K562 (cell line): ENCODE data around the gene PACS1.

Experiments used
- BRCA1 ChIP-seq, 2 experiments: fragments of 450-650 bp in 1 of 2; sonication (generic) in 1 of 2; formaldehyde crosslinking in 1 of 2; IDR thresholded peaks; 2 replicates each; pipeline versions ENCODE4 v1.5.0 to v1.6.1; 2017 to 2020; ENCODE audit warnings: mild to moderate bottlenecking in 1 of 2, missing genetic modification reagents in 1 of 2
- CBFA2T3 ChIP-seq: fragments of 450-650 bp; IDR thresholded peaks from 2 replicates; pipeline ENCODE4 v1.6.1; 2017
- CCNT2 ChIP-seq: IDR thresholded peaks from 2 replicates; pipeline ENCODE4 v1.6.1; 2011; ENCODE audit warnings: borderline replicate concordance, low read depth, mild to moderate bottlenecking, moderate library complexity, mixed read lengths, low read length; ENCODE audit not compliant: insufficient read length; ENCODE audit errors: extremely low read depth
- CTCF ChIP-seq, 3 experiments: IDR thresholded peaks in 2 of 3; conservative IDR thresholded peaks in 1 of 3; 2 replicates each; pipeline ENCODE4 v1.5.1; 2011 to 2012; ENCODE audit warnings: low read length in 3 of 3, mild to moderate bottlenecking in 3 of 3, control low read depth in 2 of 3, improper control_type of control experiment in 1 of 3, inconsistent platforms in 1 of 3, low read depth in 1 of 3, mixed read lengths in 1 of 3, moderate library complexity in 1 of 3; ENCODE audit not compliant: insufficient read depth in 2 of 3
- ID3 ChIP-seq, 2 experiments: fragments of 250-450 bp in 1 of 2; fragments of 450-650 bp in 1 of 2; sonication (Bioruptor Pico) in 1 of 2; IDR thresholded peaks; 2 replicates each; pipeline versions ENCODE4 v1.6.1 to v1.8.0; 2016 to 2021; ENCODE audit warnings: mild to moderate bottlenecking in 2 of 2, moderate library complexity in 2 of 2, missing compliant biosample characterization in 1 of 2, missing genetic modification characterization in 1 of 2
- MAFK ChIP-seq: IDR thresholded peaks from 2 replicates; pipeline ENCODE4 v1.6.1; 2011; ENCODE audit warnings: low read length, improper control_type of control experiment
- MAX ChIP-seq: sonication (generic); formaldehyde crosslinking; IDR thresholded peaks from 2 replicates; pipeline ENCODE4 v1.9.0; 2022; ENCODE audit warnings: mild to moderate bottlenecking, missing genetic modification reagents
- MITF ChIP-seq: IDR thresholded peaks from 2 replicates; pipeline ENCODE4 v1.6.1; 2014; ENCODE audit warnings: antibody characterized with exemption
- PREB ChIP-seq: sonication (generic); formaldehyde crosslinking; IDR thresholded peaks from 2 replicates; pipeline ENCODE4 v1.8.1; 2023; ENCODE audit warnings: mild to moderate bottlenecking, missing genetic modification reagents
- RCOR1 ChIP-seq, 2 experiments: IDR thresholded peaks; 2 replicates each; pipeline ENCODE4 v1.6.1; 2012; ENCODE audit warnings: low read depth in 2 of 2, low read length in 2 of 2, borderline replicate concordance in 1 of 2, improper control_type of control experiment in 1 of 2
- SMC3 ChIP-seq: conservative IDR thresholded peaks from 2 replicates; pipeline ENCODE4 v1.6.1; 2011; ENCODE audit warnings: low read depth, low read length, improper control_type of control experiment; ENCODE audit not compliant: insufficient read depth
- ZBTB26 ChIP-seq: fragments of 450-650 bp; formaldehyde crosslinking; IDR thresholded peaks from 2 replicates; pipeline ENCODE4 v1.4.0; 2022; ENCODE audit warnings: missing genetic modification characterization
- TF ChIP-seq, protein P1 (sequence below): sonication (generic); formaldehyde crosslinking; IDR thresholded peaks from 2 replicates; pipeline ENCODE4 v1.8.0; 2022; ENCODE audit warnings: mild to moderate bottlenecking, missing genetic modification reagents

- TF ChIP-seq, protein P1, sequence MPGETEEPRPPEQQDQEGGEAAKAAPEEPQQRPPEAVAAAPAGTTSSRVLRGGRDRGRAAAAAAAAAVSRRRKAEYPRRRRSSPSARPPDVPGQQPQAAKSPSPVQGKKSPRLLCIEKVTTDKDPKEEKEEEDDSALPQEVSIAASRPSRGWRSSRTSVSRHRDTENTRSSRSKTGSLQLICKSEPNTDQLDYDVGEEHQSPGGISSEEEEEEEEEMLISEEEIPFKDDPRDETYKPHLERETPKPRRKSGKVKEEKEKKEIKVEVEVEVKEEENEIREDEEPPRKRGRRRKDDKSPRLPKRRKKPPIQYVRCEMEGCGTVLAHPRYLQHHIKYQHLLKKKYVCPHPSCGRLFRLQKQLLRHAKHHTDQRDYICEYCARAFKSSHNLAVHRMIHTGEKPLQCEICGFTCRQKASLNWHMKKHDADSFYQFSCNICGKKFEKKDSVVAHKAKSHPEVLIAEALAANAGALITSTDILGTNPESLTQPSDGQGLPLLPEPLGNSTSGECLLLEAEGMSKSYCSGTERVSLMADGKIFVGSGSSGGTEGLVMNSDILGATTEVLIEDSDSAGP (CRISPR knock-in tag), result no peak
- TF ChIP-seq PREB (CRISPR knock-in tag) (no peak), CBFA2T3 (no peak), CCNT2 (no peak), MAFK (no peak), CTCF (IDR thresholded peaks at IDR 0.05 in 2 of 3, conservative IDR thresholded peaks at IDR 0.05 in 1 of 3; ENCODE audit: insufficient read depth in 2 of 3, low read depth in 1 of 3, low read length in 3 of 3) (no peak), SMC3 (no peak), MAX (CRISPR knock-in tag) (no peak), RCOR1 (IDR thresholded peaks at IDR 0.05; ENCODE audit: borderline replicate concordance in 1 of 2, low read depth in 2 of 2, low read length in 2 of 2) (no peak), ID3 (CRISPR knock-in tag; IDR thresholded peaks at IDR 0.05) (no peak), ID3 (tag; IDR thresholded peaks at IDR 0.05) (no peak), ZBTB26 (CRISPR knock-in tag) (no peak), MITF (no peak), BRCA1 (IDR thresholded peaks at IDR 0.05) (no peak), BRCA1 (CRISPR knock-in tag; IDR thresholded peaks at IDR 0.05) (no peak)
Measured at GRCh38 chr11:66124564-66124963, 54.5 kb downstream of the PACS1 start.
